ENCODE measurements around the gene HSD11B2.

Gene HSD11B2

DNA sequence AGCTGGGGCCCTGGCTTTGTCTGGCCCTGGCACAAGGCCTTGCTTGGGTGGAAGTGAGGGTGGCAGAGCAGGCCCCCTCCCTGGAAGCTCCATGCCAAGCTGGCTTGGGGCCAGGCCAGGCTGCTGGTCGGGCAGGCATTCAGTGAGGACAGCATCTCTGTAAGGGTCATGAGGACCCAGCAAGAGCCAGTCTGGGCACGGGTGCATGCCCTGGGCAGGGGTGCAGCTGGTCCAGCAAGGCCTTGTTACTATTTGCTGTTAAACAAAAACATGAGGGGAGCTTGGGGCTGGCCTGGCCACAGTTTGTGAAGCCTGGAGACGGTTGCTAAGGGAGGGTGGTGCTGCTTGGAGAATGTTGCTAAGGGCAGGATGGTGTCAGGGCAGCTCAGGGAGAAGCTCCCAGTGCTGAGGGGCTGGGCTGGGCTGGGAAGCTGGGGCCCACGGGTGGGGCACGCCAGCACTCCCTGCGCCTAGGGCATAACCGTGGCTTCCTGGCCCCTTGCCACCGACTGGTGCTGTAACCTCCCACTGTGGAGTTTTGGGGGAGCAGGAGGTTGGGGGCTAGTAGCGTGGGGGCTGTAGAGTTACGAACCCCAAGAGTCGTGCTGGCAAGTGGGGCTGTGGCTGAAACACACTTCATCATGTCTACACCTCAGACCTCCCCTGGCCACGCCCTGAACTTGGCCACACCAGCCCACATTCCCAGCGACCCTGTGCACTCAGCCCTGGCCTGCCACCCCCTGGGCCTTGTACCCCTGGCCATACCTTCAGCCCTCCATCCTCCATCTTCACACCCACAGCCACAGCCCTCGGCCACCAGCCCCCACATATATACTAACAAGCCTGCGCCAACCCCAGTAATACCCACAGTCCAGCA is 39.3 kb upstream of the HSD11B2 start:
- Histone ChIP-seq H3K4me3 (ENCODE audit: low read length) (no peak overlapping the region), H3K9me2 (replicated peaks; ENCODE audit: control insufficient read depth, low read length) (no peaks in the 10 kb centered on the region), H4K20me1 (ENCODE audit: control insufficient read depth, insufficient read depth, low read depth, low read length) (no peaks in the 10 kb centered on the region), H3K36me3 (ENCODE audit: control insufficient read depth, low read length) (no peaks in the 10 kb centered on the region), H3K27me3 (ENCODE audit: control insufficient read depth, low read length) (peaks cover 28% of the 10 kb centered on the region), H3F3A (ENCODE audit: control insufficient read depth, insufficient read depth) (no peaks in the 10 kb centered on the region), H3K9me3 (ENCODE audit: control insufficient read depth, insufficient read depth, low read length) (no peaks in the 10 kb centered on the region), H3K79me2 (ENCODE audit: control insufficient read depth, low read length) (no peaks in the 10 kb centered on the region), H3K4me1 (ENCODE audit: control insufficient read depth, low read length) (no peaks in the 10 kb centered on the region), H3K27ac (ENCODE audit: low read depth, low read length) (no peak overlapping the region), H3K4me2 (ENCODE audit: low read length) (no peak overlapping the region)
- no peak for TF ChIP-seq EZH2phosphoT487 (IDR thresholded peaks at IDR 0.05; ENCODE audit: borderline replicate concordance, low read length)
- TF ChIP-seq, protein P1, sequence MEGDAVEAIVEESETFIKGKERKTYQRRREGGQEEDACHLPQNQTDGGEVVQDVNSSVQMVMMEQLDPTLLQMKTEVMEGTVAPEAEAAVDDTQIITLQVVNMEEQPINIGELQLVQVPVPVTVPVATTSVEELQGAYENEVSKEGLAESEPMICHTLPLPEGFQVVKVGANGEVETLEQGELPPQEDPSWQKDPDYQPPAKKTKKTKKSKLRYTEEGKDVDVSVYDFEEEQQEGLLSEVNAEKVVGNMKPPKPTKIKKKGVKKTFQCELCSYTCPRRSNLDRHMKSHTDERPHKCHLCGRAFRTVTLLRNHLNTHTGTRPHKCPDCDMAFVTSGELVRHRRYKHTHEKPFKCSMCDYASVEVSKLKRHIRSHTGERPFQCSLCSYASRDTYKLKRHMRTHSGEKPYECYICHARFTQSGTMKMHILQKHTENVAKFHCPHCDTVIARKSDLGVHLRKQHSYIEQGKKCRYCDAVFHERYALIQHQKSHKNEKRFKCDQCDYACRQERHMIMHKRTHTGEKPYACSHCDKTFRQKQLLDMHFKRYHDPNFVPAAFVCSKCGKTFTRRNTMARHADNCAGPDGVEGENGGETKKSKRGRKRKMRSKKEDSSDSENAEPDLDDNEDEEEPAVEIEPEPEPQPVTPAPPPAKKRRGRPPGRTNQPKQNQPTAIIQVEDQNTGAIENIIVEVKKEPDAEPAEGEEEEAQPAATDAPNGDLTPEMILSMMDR (IDR thresholded peaks at IDR 0.05; ENCODE audit: low read depth, low read length, poor library complexity, severe bottlenecking), result no peak

DNA sequence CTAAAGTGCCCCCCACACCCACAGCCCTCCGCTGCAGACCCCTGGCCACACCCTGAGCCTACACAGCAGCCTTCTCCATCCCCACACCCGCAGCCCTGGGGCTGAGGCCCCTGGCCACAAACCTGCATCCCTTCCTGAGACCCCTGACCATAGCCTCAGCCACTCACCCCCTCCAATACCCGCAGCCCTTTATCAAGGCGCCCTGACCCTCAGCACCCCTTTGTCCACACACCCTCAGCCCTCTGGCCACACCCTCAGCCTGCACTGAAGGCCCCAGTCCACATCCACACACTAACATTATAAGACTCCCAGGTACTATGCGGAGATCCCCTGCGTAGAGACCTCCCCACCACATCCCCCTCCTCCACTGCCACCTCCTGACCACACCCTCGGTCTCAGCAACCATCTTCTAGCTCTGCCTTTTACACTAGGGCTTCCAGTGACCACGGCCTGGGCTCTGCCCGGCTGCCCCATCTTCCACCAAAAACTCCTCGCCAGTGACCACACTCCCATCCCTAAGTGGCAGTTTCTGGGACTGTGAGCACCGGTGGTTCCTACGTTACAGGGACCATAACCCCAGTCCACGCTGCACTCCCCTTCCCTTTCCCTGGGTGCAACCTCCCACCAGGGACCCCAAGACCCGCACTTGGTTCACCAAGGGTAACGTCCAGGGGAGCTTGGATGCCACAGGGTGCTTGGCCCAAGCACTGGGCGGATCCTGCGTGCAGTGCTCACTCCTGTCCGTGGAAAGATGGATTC is 38.4 kb upstream of the HSD11B2 start:
- H3F3A ChIP-seq (ENCODE audit: control insufficient read depth, insufficient read depth), result no peaks in the 10 kb centered on the region
- H3K9me3 ChIP-seq (ENCODE audit: control insufficient read depth, insufficient read depth, low read length), result no peaks in the 10 kb centered on the region
- no peaks in the 10 kb centered on the region for H3K4me1 ChIP-seq (ENCODE audit: control insufficient read depth, low read length)
- no peaks in the 10 kb centered on the region for H3K79me2 ChIP-seq (ENCODE audit: control insufficient read depth, low read length)
- H3K9me2 ChIP-seq (replicated peaks; ENCODE audit: control insufficient read depth, low read length), result no peaks in the 10 kb centered on the region
- no peak overlapping the region for H3K27ac ChIP-seq (ENCODE audit: low read depth, low read length)
- TF ChIP-seq, protein P1 (IDR thresholded peaks at IDR 0.05; ENCODE audit: low read depth, low read length, poor library complexity, severe bottlenecking), result no peak
- TF ChIP-seq EZH2phosphoT487 (IDR thresholded peaks at IDR 0.05; ENCODE audit: borderline replicate concordance, low read length), result no peak
- H3K36me3 ChIP-seq (ENCODE audit: control insufficient read depth, low read length), result no peaks in the 10 kb centered on the region
- H3K27me3 ChIP-seq (ENCODE audit: control insufficient read depth, low read length), result peaks cover 22% of the 10 kb centered on the region
- H4K20me1 ChIP-seq (ENCODE audit: control insufficient read depth, insufficient read depth, low read depth, low read length), result no peaks in the 10 kb centered on the region
- no peak overlapping the region for H3K4me2 ChIP-seq (ENCODE audit: low read length)
- no peak overlapping the region for H3K4me3 ChIP-seq (ENCODE audit: low read length)

DNA sequence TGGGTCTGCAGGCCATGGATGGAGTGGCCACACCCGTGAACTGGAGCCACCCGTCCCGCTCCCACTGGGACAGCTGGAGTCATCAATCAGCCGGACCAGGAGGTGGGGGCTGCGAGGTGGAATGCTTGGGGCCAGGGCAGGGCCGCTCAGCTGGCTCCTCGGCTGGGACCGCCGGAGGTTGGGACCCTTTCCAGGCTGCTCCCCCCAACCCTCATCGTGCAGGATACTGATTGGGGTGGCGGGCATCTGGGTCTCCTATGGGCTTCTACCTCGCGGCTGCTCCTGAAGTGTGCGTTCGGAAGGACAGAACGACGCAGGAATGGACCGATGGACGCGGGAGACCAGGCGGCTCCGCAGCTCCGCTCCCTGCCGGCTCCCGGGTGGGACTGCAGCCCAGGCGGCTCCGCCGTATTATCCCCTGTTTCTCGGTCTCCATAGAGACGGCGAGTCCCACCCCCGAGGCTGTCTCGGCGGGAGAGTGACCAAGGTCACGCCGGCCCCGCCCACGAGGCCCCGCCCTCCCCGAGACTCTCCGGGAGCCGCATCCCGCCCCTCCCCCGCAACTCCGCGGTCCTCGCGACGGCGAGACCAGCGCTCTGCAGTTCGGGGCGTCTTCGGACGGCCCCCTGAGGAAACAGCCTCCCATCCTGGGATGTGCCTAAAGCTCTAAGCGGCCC is 37.7 kb upstream of the HSD11B2 start, which contains the start of gene TPPP3:
TSS of gene TPPP3 (minus strand) at position 388 of the 677 bp plus-strand sequence. CDS start 2,387 bp downstream, outside the sequence.
- H3K4me3 ChIP-seq (ENCODE audit: low read length), result no peak within 1 kb of the TSS
- no peaks in the 10 kb centered on the region for H3K9me2 ChIP-seq (replicated peaks; ENCODE audit: control insufficient read depth, low read length)
- no peaks in the 10 kb centered on the region for H4K20me1 ChIP-seq (ENCODE audit: control insufficient read depth, insufficient read depth, low read depth, low read length)
- H3K36me3 ChIP-seq (ENCODE audit: control insufficient read depth, low read length), result no peaks in the 10 kb centered on the region
- no peaks in the 10 kb centered on the region for H3K4me1 ChIP-seq (ENCODE audit: control insufficient read depth, low read length)
- H3K4me2 ChIP-seq (ENCODE audit: low read length), result no peak within 1 kb of the TSS
- no peak within 1 kb of the TSS for H3K27ac ChIP-seq (ENCODE audit: low read depth, low read length)
- peaks cover 22% of the 10 kb centered on the region for H3K27me3 ChIP-seq (ENCODE audit: control insufficient read depth, low read length)
- no peaks in the 10 kb centered on the region for H3K79me2 ChIP-seq (ENCODE audit: control insufficient read depth, low read length)
- TF ChIP-seq, protein P1 (IDR thresholded peaks at IDR 0.05; ENCODE audit: low read depth, low read length, poor library complexity, severe bottlenecking), result no peak
- TF ChIP-seq EZH2phosphoT487 (IDR thresholded peaks at IDR 0.05; ENCODE audit: borderline replicate concordance, low read length), result no peak
- H3F3A ChIP-seq (ENCODE audit: control insufficient read depth, insufficient read depth), result no peaks in the 10 kb centered on the region
- H3K9me3 ChIP-seq (ENCODE audit: control insufficient read depth, insufficient read depth, low read length), result no peaks in the 10 kb centered on the region

Measured in DOHH2 (cell line).